Stromal cell of bone marrow (primary cell): ENCODE data around the gene ZNF25.
"Not testable (repeated sequence)": the region's sequence is repeated elsewhere in the genome, so short reads cannot be mapped to it uniquely, and the experiment has no call there.

Experiments used
- DNase-seq: peaks from one replicate; pipeline ENCODE4 v3.0.0-alpha.2; 2012; ENCODE audit warnings: low read depth

ZNF25 gene

DNA sequence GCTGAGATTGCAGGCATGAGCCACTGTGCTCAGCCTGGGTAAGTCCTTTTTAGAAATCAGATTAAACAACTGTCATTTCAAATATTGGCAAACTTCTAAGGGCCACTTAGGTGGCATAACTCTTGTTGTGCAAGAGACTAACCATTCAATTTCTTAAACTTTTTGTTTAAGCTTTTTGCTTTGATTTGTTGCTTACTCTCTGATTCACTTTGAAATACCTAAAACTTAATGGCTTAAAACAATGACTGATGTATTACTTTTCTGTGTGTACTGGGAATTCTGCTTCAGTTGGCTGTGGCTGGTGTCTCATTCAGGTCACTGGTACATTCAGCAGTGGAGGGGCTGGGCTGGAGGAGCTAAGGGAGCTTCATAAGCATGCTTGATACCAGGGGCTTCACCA lies 28.9 kb downstream of the ZNF25 start:
- no peak for DNase-seq

DNA sequence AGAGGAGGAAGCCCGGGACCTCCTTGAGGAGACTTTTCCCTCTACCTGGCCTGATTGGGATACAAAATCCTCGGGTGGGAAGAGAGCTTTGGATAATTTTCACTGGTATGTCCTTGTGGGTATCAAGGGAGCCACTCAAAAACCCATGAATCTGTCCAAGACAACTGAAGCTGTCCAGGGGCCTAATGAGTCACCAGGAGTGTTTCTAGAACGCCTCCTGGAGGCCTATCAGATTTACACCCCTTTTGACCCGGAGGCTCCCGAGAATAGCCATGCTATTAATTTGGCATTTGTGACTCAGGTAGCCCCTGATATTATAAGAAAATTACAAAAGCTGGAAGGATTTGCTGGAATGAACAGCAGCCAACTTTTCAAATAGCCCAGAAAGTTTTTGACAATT lies 38.6 kb downstream of the ZNF25 start:
- DNase-seq: no peak

DNA sequence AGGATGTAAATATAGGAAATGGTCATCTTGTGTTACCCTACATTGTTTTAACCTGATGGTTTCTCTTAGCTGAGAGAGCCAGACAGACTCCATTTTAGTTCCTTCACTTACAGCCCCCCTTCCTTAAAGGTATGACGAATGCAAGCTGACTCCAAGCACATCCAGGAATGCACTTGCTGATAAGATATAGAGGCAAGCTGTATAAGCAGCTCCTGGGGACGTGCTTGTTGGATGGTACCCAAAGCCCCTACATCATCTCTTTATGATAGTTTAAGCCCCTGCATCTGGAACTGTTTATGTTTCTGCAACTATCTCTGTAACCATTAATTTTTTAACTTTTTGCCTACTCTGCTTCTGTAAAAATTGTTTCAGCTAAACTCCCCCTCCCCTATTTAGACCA lies 41.7 kb downstream of the ZNF25 start:
- no peak for DNase-seq

DNA sequence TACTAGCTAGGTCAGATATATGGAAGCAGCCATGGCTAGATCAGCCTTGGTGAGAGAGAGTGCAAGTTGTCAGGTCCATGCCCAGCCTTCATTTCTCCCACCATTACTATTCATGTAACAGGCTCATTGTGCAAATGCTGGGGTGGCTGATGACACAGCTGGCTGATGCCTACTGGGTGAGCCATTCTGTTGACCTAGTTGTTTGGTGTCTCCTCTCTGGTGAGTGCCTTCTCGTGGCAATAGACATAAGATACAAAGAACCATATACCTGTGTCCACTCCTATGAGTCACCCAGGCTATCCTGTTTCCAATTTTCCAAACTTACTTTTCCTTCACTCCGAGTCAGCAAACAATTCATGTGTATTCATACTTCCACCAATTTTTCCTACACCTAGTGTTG lies 46.0 kb downstream of the ZNF25 start:
- no peak for DNase-seq

DNA sequence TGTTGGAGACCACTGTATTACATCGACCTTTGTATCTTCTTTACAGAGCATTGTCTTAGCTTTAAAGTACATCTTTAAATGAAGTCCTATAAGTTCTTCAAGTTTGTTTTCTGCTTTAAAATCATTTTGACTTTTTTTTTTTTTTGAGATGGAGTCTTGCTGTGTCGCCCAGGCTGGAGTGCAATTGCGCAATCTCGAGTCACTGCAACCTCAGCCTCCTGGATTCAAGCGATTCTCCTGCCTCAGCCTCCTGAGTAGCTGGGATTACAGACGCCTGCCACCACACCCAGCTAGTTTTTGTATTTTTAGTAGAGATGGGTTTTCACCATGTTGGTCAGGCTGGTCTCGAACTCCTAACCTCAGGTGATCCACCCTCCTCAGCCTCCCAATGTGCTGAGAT lies 68.3 kb downstream of the ZNF25 start:
- not testable (repeated sequence) for DNase-seq

DNA sequence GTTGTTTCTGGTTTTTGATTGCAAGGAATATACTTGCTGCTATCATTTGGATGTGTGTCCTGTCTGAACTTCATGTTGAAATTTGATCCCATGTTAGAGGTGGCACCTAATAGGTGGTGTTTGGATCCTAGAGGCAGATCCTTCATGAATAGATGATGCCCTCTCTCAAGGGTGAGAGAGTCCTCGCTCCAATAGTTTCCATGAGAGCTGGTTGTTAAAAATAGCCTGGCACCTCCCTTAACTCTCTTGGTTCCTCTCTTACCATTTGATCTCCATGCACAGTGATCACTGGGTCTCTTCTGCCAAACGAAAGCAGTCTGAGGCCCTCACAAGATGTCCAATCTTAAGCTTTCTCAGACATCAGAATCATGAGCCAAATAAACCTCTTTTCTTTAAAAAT lies 70.1 kb downstream of the ZNF25 start:
- DNase-seq: no peak
